IMR-90 (cell line): Measurements from ENCODE around the gene MED22. TPM values are rescaled to one million over a fixed set of nuclear protein-coding genes. Genes with fewer than 3 reads are reported as not detected.

ENCODE experiments used
- ATAC-seq: fragments of 200-7000 bp; cut with Tn5 transposase; 2 replicates; pipeline ENCODE4 v1.9.1; 2020; ENCODE audit warnings: low read depth, mild to moderate bottlenecking, moderate library complexity
- BruUV-seq: library from RNA; stranded (reverse); fragments of 400-500 nt; replicated peaks from 2 replicates; lab custom pipeline; 2021; lab: Mats Ljungman, UMichigan
- CTCF ChIA-PET: fragments of 300-600 bp; formaldehyde crosslinking; extraction: SDS; loops from one replicate; lab custom pipeline; 2021; ENCODE audit warnings: antibody characterized with exemption; lab: Yijun Ruan, JAX
- POLR2A ChIA-PET: fragments of 300-600 bp; sonication (Branson Sonifier 250); formaldehyde crosslinking; loops from one replicate; lab custom pipeline; 2022; ENCODE audit warnings: antibody characterized with exemption; ENCODE audit not compliant: unreplicated experiment; lab: Charles Lee
- DNase-seq: peaks from one replicate; pipeline ENCODE4 v3.0.0; 2013
- H2AFZ ChIP-seq: replicated peaks from 2 replicates; pipeline ENCODE3; 2013; ENCODE audit warnings: low read length, mild to moderate bottlenecking; ENCODE audit not compliant: poor library complexity
- H2AK5ac ChIP-seq: 2 replicates; pipeline ENCODE4 v1.6.1; 2013; ENCODE audit warnings: low read depth, low read length, inconsistent platforms
- H2AK9ac ChIP-seq: replicated peaks from 2 replicates; pipeline ENCODE3; 2013; ENCODE audit warnings: mild to moderate bottlenecking, low read depth, low read length, moderate library complexity; ENCODE audit not compliant: poor library complexity
- H2BK120ac ChIP-seq: 2 replicates; pipeline ENCODE4 v1.6.1; 2013; ENCODE audit warnings: low read depth, low read length, inconsistent platforms
- H2BK15ac ChIP-seq: 3 replicates; pipeline ENCODE4 v1.6.1; 2013; ENCODE audit warnings: low read depth, low read length, inconsistent platforms
- H2BK20ac ChIP-seq: 2 replicates; pipeline ENCODE4 v1.6.1; 2013; ENCODE audit warnings: low read depth, mild to moderate bottlenecking, inconsistent platforms, low read length, moderate library complexity
- H2BK5ac ChIP-seq: 2 replicates; pipeline ENCODE4 v1.6.1; 2013; ENCODE audit warnings: mild to moderate bottlenecking, low read depth, low read length, inconsistent platforms; ENCODE audit not compliant: poor library complexity, severe bottlenecking
- H3K14ac ChIP-seq: replicated peaks from 2 replicates; pipeline ENCODE4 v1.6.1; 2013; ENCODE audit warnings: low read depth, low read length, inconsistent platforms
- H3K18ac ChIP-seq: 2 replicates; pipeline ENCODE4 v1.6.1; 2013; ENCODE audit warnings: low read depth, low read length, control low read depth
- H3K23ac ChIP-seq: 2 replicates; pipeline ENCODE4 v1.6.1; 2013; ENCODE audit warnings: low read depth, low read length, inconsistent platforms
- H3K27ac ChIP-seq: 2 replicates; pipeline ENCODE4 v1.5.1; 2013; ENCODE audit warnings: mild to moderate bottlenecking, control low read depth, low read length; ENCODE audit not compliant: insufficient read depth
- H3K27me3 ChIP-seq: 2 replicates; pipeline ENCODE4 v1.6.1; 2013; ENCODE audit warnings: low read length; ENCODE audit not compliant: control insufficient read depth, insufficient read depth
- H3K36me3 ChIP-seq: 2 replicates; pipeline ENCODE4 v1.6.1; 2013; ENCODE audit warnings: low read length, mixed read lengths; ENCODE audit not compliant: control insufficient read depth, insufficient read depth
- H3K4ac ChIP-seq: 2 replicates; pipeline ENCODE4 v1.6.1; 2013; ENCODE audit warnings: low read depth, low read length, inconsistent platforms
- H3K4me1 ChIP-seq: 2 replicates; pipeline ENCODE4 v1.6.1; 2013; ENCODE audit warnings: low read length, mixed read lengths; ENCODE audit not compliant: control insufficient read depth, insufficient read depth
- H3K4me2 ChIP-seq: 2 replicates; pipeline ENCODE4 v1.6.1; 2013; ENCODE audit warnings: low read depth, mild to moderate bottlenecking, control low read depth, low read length, moderate library complexity
- H3K4me3 ChIP-seq: 2 replicates; pipeline ENCODE4 v1.5.1; 2013; ENCODE audit warnings: low read depth, mild to moderate bottlenecking, control low read depth, low read length, moderate library complexity; ENCODE audit not compliant: insufficient read depth
- H3K56ac ChIP-seq: 2 replicates; pipeline ENCODE4 v1.6.1; 2013; ENCODE audit warnings: low read length, inconsistent platforms; ENCODE audit not compliant: insufficient read depth; ENCODE audit errors: extremely low read depth
- H3K79me1 ChIP-seq, 2 experiments: 2 replicates each; pipeline ENCODE4 v1.6.1; 2013; ENCODE audit warnings: low read length in 2 of 2, inconsistent platforms in 1 of 2, low read depth in 1 of 2
- H3K9ac ChIP-seq: 2 replicates; pipeline ENCODE4 v1.6.1; 2013; ENCODE audit warnings: low read depth, low read length, control low read depth
- H3K9me1 ChIP-seq: 2 replicates; pipeline ENCODE4 v1.6.1; 2013; ENCODE audit warnings: low read length, inconsistent platforms; ENCODE audit not compliant: insufficient read depth
- H3K9me3 ChIP-seq: 2 replicates; pipeline ENCODE4 v1.6.1; 2013; ENCODE audit warnings: low read length; ENCODE audit not compliant: control insufficient read depth, insufficient read depth
- H4K20me1 ChIP-seq: 2 replicates; pipeline ENCODE4 v1.6.1; 2013; ENCODE audit warnings: low read length, inconsistent platforms; ENCODE audit not compliant: insufficient read depth
- H4K5ac ChIP-seq: 2 replicates; pipeline ENCODE4 v1.6.1; 2013; ENCODE audit warnings: mild to moderate bottlenecking, low read depth, low read length, control low read depth
- H4K8ac ChIP-seq, 2 experiments: 2 replicates each; pipeline ENCODE4 v1.6.1; 2013; ENCODE audit warnings: low read depth in 2 of 2, low read length in 2 of 2, control low read depth in 1 of 2, inconsistent platforms in 1 of 2
- H4K91ac ChIP-seq: 2 replicates; pipeline ENCODE4 v1.6.1; 2013; ENCODE audit warnings: low read depth, low read length, inconsistent platforms; ENCODE audit not compliant: insufficient read depth
- BHLHE40 ChIP-seq: fragments of 150-350 bp; IDR thresholded peaks from 2 replicates; pipeline ENCODE4 v1.6.1; 2016; ENCODE audit warnings: mild to moderate bottlenecking, low read depth, low read length
- CEBPB ChIP-seq: IDR thresholded peaks from 2 replicates; pipeline ENCODE4 v1.6.1; 2012; ENCODE audit warnings: low read depth, low read length, improper control_type of control experiment
- CHD1 ChIP-seq: IDR thresholded peaks from 2 replicates; pipeline ENCODE4 v1.6.1; 2012; ENCODE audit warnings: low read depth, low read length, improper control_type of control experiment
- FOS ChIP-seq: fragments of 150-350 bp; IDR thresholded peaks from 2 replicates; pipeline ENCODE4 v1.6.1; 2016; ENCODE audit warnings: low read depth, low read length
- MAFK ChIP-seq: IDR thresholded peaks from 2 replicates; pipeline ENCODE4 v1.6.1; 2012; ENCODE audit warnings: low read depth, low read length, improper control_type of control experiment
- MAZ ChIP-seq: IDR thresholded peaks from 2 replicates; pipeline ENCODE4 v1.6.1; 2012; ENCODE audit warnings: low read depth, mild to moderate bottlenecking, low read length, improper control_type of control experiment, moderate library complexity, borderline replicate concordance
- MXI1 ChIP-seq: IDR thresholded peaks from 2 replicates; pipeline ENCODE4 v1.6.1; 2012; ENCODE audit warnings: low read depth, mild to moderate bottlenecking, low read length, moderate library complexity, borderline replicate concordance
- NFE2L2 ChIP-seq: fragments of 150-350 bp; IDR thresholded peaks from 2 replicates; pipeline ENCODE4 v1.6.1; 2016; ENCODE audit warnings: low read depth, mild to moderate bottlenecking, low read length
- POLR2A ChIP-seq: IDR thresholded peaks from 2 replicates; pipeline ENCODE4 v1.6.1; 2012; ENCODE audit warnings: mild to moderate bottlenecking, low read depth, low read length
- RAD21 ChIP-seq: IDR thresholded peaks from 2 replicates; pipeline ENCODE4 v1.6.1; 2012; ENCODE audit warnings: low read length, improper control_type of control experiment
- RCOR1 ChIP-seq: IDR thresholded peaks from 2 replicates; pipeline ENCODE4 v1.6.1; 2012; ENCODE audit warnings: mild to moderate bottlenecking, low read length, improper control_type of control experiment; ENCODE audit not compliant: insufficient replicate concordance
- RFX5 ChIP-seq: IDR thresholded peaks from 2 replicates; pipeline ENCODE4 v1.8.0; 2012; ENCODE audit warnings: low read depth, mild to moderate bottlenecking, low read length, moderate library complexity
- SMC3 ChIP-seq: fragments of 150-350 bp; IDR thresholded peaks from 2 replicates; pipeline ENCODE4 v1.6.1; 2016; ENCODE audit warnings: low read depth, mild to moderate bottlenecking, antibody characterized with exemption, low read length, moderate library complexity
- WGBS, 2 experiments: methylation state at CpG; one replicate each; pipeline versions ENCODE4 v1.1.5 to v1.1.7; 2013; ENCODE audit warnings: missing lambda C conversion rate in 2 of 2; ENCODE audit not compliant: insufficient read length in 1 of 2; ENCODE audit errors: extremely low coverage in 2 of 2; 5-methylcytosine and 5-hydroxymethylcytosine counted together
- dilution Hi-C: fragments of 300-500 bp; cut with HindIII; formaldehyde crosslinking; loops from one replicate; pipeline ENCODE4 v1.14.3; 2018; ENCODE audit warnings: low sequenced_read_pairs; ENCODE audit not compliant: unreplicated experiment
- in situ Hi-C: fragments of 300-500 bp; cut with MboI; formaldehyde crosslinking; loops from 3 replicates; pipeline ENCODE4 v1.14.3; 2019; ENCODE audit warnings: low sequenced_read_pairs, inconsistent platforms, mixed read lengths
- intact Hi-C: fragments of 100-400 bp; cut with micrococcal nuclease; formaldehyde crosslinking; loops from 2 replicates; pipeline ENCODE4 v1.10.0; 2022
- polyA plus RNA-seq, 3 experiments: library from polyadenylated mRNA; depleted of rRNA; stranded (reverse); fragments of >200 nt; gene quantifications; 2 replicates each; pipeline ENCODE4 v1.2.3, GENCODE V29; 2012; ENCODE audit warnings: low replicate concordance in 1 of 3
- total RNA-seq: library from RNA; depleted of rRNA; stranded (reverse); fragments of >200 nt; gene quantifications from 2 replicates; pipeline ENCODE4 v1.2.3, GENCODE V29; 2012
- TF ChIP-seq, protein P1 (sequence below): fragments of 150-350 bp; IDR thresholded peaks from 2 replicates; pipeline ENCODE4 v1.6.1; 2017; ENCODE audit warnings: mild to moderate bottlenecking, antibody characterized with exemption, low read length, low read depth
- TF ChIP-seq, protein P2 (sequence below): fragments of 150-350 bp; IDR thresholded peaks from 2 replicates; pipeline ENCODE4 v1.6.1; 2016; ENCODE audit warnings: low read depth, mild to moderate bottlenecking, low read length, moderate library complexity, borderline replicate concordance
- TF ChIP-seq, protein P3 (sequence below): conservative IDR thresholded peaks from 2 replicates; pipeline ENCODE4 v1.5.1; 2012; ENCODE audit warnings: mild to moderate bottlenecking, low read depth, low read length, improper control_type of control experiment

The MED22 gene
- total and polyA plus RNA-seq, 2 of the 4 experiments (the other 2 are of a cell fraction): 7.9 to 28.3 TPM

DNA sequence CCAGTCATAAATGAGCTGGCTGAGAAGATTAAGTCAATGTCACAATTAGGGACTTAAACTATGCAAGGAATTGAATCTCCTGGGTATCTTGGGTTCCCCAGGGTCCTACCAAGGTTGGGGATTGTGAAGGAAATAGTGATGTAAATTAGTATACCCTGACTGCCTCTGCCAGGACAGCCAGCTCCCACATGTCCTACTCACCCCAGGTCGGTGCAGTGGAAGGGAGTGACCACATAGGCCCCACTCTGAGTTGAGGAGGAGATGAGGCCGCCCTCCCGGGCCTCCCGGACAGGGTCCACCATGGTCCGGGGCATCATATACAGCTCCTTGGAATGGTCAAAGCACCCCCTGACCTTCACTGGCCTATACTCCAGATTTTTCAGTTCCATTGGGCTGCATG lies 5.6 kb upstream of the MED22 start:
- no peak for DNase-seq
- no peak overlapping the region for H2BK120ac ChIP-seq
- H2BK15ac ChIP-seq: no peak overlapping the region
- no CpG with 5 or more reads among the region's 5 CpGs for WGBS, 2 experiments
- BruUV-seq: no TSS peak
- no peak overlapping the region for H3K27ac ChIP-seq
- H2BK20ac ChIP-seq: no peak overlapping the region
- no peak overlapping the region for H2AK9ac ChIP-seq
- in situ Hi-C loops (no loop called here), dilution Hi-C loops (no loop called here), intact Hi-C loops (no loop called here)
- H3K9me3 ChIP-seq: no peaks in the 10 kb centered on the region
- peaks cover 18% of the 10 kb centered on the region for H3K4me1 ChIP-seq
- no peak overlapping the region for H2AFZ ChIP-seq
- no peak overlapping the region for H4K8ac ChIP-seq
- H3K18ac ChIP-seq: no peak overlapping the region
- H3K56ac ChIP-seq: no peak overlapping the region
- ChIA-PET POLR2A (no interaction called here), CTCF (no interaction called here)
- no peak for ATAC-seq
- no peak overlapping the region for H3K4me2 ChIP-seq
- H2BK5ac ChIP-seq: no peak overlapping the region
- no peak overlapping the region for H3K9ac ChIP-seq
- peaks cover 51% of the 10 kb centered on the region for H4K20me1 ChIP-seq
- H3K27me3 ChIP-seq: no peaks in the 10 kb centered on the region
- TF ChIP-seq POLR2A (no peak), SMC3 (no peak), RAD21 (no peak), NFE2L2 (no peak), RFX5 (no peak), CEBPB (no peak), CHD1 (no peak), RCOR1 (no peak), FOS (no peak), BHLHE40 (no peak), MAZ (no peak), MAFK (no peak), MXI1 (no peak)
- TF ChIP-seq, protein P1, sequence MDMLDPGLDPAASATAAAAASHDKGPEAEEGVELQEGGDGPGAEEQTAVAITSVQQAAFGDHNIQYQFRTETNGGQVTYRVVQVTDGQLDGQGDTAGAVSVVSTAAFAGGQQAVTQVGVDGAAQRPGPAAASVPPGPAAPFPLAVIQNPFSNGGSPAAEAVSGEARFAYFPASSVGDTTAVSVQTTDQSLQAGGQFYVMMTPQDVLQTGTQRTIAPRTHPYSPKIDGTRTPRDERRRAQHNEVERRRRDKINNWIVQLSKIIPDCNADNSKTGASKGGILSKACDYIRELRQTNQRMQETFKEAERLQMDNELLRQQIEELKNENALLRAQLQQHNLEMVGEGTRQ: no peak
- TF ChIP-seq, protein P2, sequence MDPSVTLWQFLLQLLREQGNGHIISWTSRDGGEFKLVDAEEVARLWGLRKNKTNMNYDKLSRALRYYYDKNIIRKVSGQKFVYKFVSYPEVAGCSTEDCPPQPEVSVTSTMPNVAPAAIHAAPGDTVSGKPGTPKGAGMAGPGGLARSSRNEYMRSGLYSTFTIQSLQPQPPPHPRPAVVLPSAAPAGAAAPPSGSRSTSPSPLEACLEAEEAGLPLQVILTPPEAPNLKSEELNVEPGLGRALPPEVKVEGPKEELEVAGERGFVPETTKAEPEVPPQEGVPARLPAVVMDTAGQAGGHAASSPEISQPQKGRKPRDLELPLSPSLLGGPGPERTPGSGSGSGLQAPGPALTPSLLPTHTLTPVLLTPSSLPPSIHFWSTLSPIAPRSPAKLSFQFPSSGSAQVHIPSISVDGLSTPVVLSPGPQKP: no peak
- TF ChIP-seq, protein P3, sequence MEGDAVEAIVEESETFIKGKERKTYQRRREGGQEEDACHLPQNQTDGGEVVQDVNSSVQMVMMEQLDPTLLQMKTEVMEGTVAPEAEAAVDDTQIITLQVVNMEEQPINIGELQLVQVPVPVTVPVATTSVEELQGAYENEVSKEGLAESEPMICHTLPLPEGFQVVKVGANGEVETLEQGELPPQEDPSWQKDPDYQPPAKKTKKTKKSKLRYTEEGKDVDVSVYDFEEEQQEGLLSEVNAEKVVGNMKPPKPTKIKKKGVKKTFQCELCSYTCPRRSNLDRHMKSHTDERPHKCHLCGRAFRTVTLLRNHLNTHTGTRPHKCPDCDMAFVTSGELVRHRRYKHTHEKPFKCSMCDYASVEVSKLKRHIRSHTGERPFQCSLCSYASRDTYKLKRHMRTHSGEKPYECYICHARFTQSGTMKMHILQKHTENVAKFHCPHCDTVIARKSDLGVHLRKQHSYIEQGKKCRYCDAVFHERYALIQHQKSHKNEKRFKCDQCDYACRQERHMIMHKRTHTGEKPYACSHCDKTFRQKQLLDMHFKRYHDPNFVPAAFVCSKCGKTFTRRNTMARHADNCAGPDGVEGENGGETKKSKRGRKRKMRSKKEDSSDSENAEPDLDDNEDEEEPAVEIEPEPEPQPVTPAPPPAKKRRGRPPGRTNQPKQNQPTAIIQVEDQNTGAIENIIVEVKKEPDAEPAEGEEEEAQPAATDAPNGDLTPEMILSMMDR: no peak
- peaks cover 3% of the 10 kb centered on the region; the same call in 1 of the 2 replicates for H3K9me1 ChIP-seq
- H3K14ac ChIP-seq: no peak overlapping the region
- H4K5ac ChIP-seq: no peak overlapping the region
- H3K79me1 ChIP-seq: peaks cover 33 to 79% of the 10 kb centered on the region in 2 experiments
- no peak overlapping the region for H3K4me3 ChIP-seq
- no peak overlapping the region for H3K23ac ChIP-seq
- no peak overlapping the region for H3K4ac ChIP-seq
- no peak overlapping the region for H4K91ac ChIP-seq
- H2AK5ac ChIP-seq: no peak overlapping the region
- H3K36me3 ChIP-seq: peaks cover 47% of the 10 kb centered on the region
